HG03520 (cell line): ENCODE results near the gene TRIM25.

Experiments used
- ATAC-seq: cut with Tn5 transposase; IDR thresholded peaks from one replicate; pipeline ENCODE4 v1.9.1; 2021; ENCODE audit warnings: mild to moderate bottlenecking, moderate library complexity; ENCODE audit not compliant: unreplicated experiment

Gene TRIM25

GRCh38 chr17:56868716-56869115 is 45.1 kb downstream of the TRIM25 start:
- ATAC-seq: no peak

GRCh38 chr17:56867948-56868376 is 45.9 kb downstream of the TRIM25 start:
- ATAC-seq: no peak

- no peak for ATAC-seq
These were observed 47.4 kb downstream of the TRIM25 start for GRCh38 chr17:56866496-56866895.

- no peak for ATAC-seq
These were observed 47.8 kb downstream of the TRIM25 start for GRCh38 chr17:56866076-56866475.

GRCh38 chr17:56863974-56864373 is 49.9 kb downstream of the TRIM25 start:
- no peak for ATAC-seq

GRCh38 chr17:56861899-56862298 is 52.0 kb downstream of the TRIM25 start:
- no peak for ATAC-seq

GRCh38 chr17:56851008-56851407 is 62.8 kb downstream of the TRIM25 start:
- no peak for ATAC-seq

- no peak for ATAC-seq
These were observed 63.3 kb downstream of the TRIM25 start for GRCh38 chr17:56850591-56850990.

GRCh38 chr17:56849131-56849530 is 64.7 kb downstream of the TRIM25 start:
- no peak for ATAC-seq

GRCh38 chr17:56847106-56847505 is 66.7 kb downstream of the TRIM25 start:
- ATAC-seq: no peak

- no peak for ATAC-seq
These were observed 67.9 kb downstream of the TRIM25 start for GRCh38 chr17:56845934-56846333.

- ATAC-seq: no peak
These were observed 71.3 kb downstream of the TRIM25 start for GRCh38 chr17:56842577-56842976.

GRCh38 chr17:56838687-56839086 is 75.2 kb downstream of the TRIM25 start:
- no peak for ATAC-seq
